Muscle layer of colon (tissue), 2 donors: ENCODE data around the gene CD300LF.

Experiments used
- H3K27ac ChIP-seq: one replicate; pipeline ENCODE4 v1.7.0; 2013; ENCODE audit warnings: low read depth, mild to moderate bottlenecking, low read length, moderate library complexity
- H3K27me3 ChIP-seq, 2 donors: one replicate each; pipeline ENCODE4 v1.7.0; 2013; ENCODE audit warnings: low read length in 2 of 2, mild to moderate bottlenecking in 2 of 2; ENCODE audit not compliant: insufficient read depth in 2 of 2, control insufficient read depth in 1 of 2
- H3K36me3 ChIP-seq: one replicate; pipeline ENCODE4 v1.7.0; 2013; ENCODE audit warnings: mild to moderate bottlenecking, low read length; ENCODE audit not compliant: insufficient read depth
- H3K4me1 ChIP-seq: one replicate; pipeline ENCODE4 v1.7.0; 2013; ENCODE audit warnings: mild to moderate bottlenecking, low read length; ENCODE audit not compliant: insufficient read depth
- H3K4me3 ChIP-seq, 2 donors: one replicate each; pipeline ENCODE4 v1.7.0; 2013; ENCODE audit warnings: low read length in 2 of 2, low read depth in 1 of 2, mild to moderate bottlenecking in 1 of 2, moderate library complexity in 1 of 2
- H3K9ac ChIP-seq: one replicate; pipeline ENCODE4 v1.7.0; 2013; ENCODE audit warnings: low read length
- H3K9me3 ChIP-seq: one replicate; pipeline ENCODE4 v1.7.0; 2013; ENCODE audit warnings: mild to moderate bottlenecking, low read length
- donor health status: abdominal sarcoma.
- donor health status: Adenocarcinoma of cecum.

CD300LF gene

GRCh38 chr17:74680213-74680612, 32.5 kb downstream of the CD300LF start:
- H3K27me3 ChIP-seq: no peaks in the 10 kb centered on the region
- H3K4me1 ChIP-seq: no peaks in the 10 kb centered on the region
- H3K36me3 ChIP-seq: no peaks in the 10 kb centered on the region
- no peak overlapping the region for H3K9ac ChIP-seq
- H3K9me3 ChIP-seq: no peaks in the 10 kb centered on the region
- no peak overlapping the region for H3K27ac ChIP-seq
- H3K4me3 ChIP-seq: no peak overlapping the region

GRCh38 chr17:74679374-74679773, 33.3 kb downstream of the CD300LF start:
- Histone ChIP-seq H3K4me1 (no peaks in the 10 kb centered on the region), H3K36me3 (no peaks in the 10 kb centered on the region), H3K27me3 (no peaks in the 10 kb centered on the region), H3K9ac (no peak overlapping the region), H3K27ac (no peak overlapping the region), H3K9me3 (no peaks in the 10 kb centered on the region), H3K4me3 (no peak overlapping the region)

- H3K4me1 ChIP-seq: no peaks in the 10 kb centered on the region
- no peak overlapping the region for H3K27ac ChIP-seq
- no peaks in the 10 kb centered on the region for H3K9me3 ChIP-seq
- no peaks in the 10 kb centered on the region for H3K36me3 ChIP-seq
- no peak overlapping the region for H3K9ac ChIP-seq
- no peaks in the 10 kb centered on the region for H3K27me3 ChIP-seq
- H3K4me3 ChIP-seq: no peak overlapping the region
Observed at GRCh38 chr17:74678541-74678940, 34.2 kb downstream of the CD300LF start.

- no peak overlapping the region for H3K4me3 ChIP-seq
- no peaks in the 10 kb centered on the region for H3K4me1 ChIP-seq
- H3K36me3 ChIP-seq: no peaks in the 10 kb centered on the region
- H3K27ac ChIP-seq: no peak overlapping the region
- no peak overlapping the region for H3K9ac ChIP-seq
- no peaks in the 10 kb centered on the region for H3K9me3 ChIP-seq
- no peaks in the 10 kb centered on the region for H3K27me3 ChIP-seq
Observed at GRCh38 chr17:74677558-74678466, 34.9 kb downstream of the CD300LF start.

GRCh38 chr17:74671031-74671771, 41.5 kb downstream of the CD300LF start:
- Histone ChIP-seq H3K9me3 (no peaks in the 10 kb centered on the region), H3K9ac (no peak overlapping the region), H3K4me3 (no peak overlapping the region), H3K4me1 (no peaks in the 10 kb centered on the region), H3K36me3 (no peaks in the 10 kb centered on the region), H3K27me3 (no peaks in the 10 kb centered on the region), H3K27ac (no peak overlapping the region)

- Histone ChIP-seq H3K9ac (no peak overlapping the region), H3K4me1 (no peaks in the 10 kb centered on the region), H3K4me3 (no peak overlapping the region), H3K27ac (no peak overlapping the region), H3K9me3 (no peaks in the 10 kb centered on the region), H3K36me3 (no peaks in the 10 kb centered on the region), H3K27me3 (no peaks in the 10 kb centered on the region)
Observed at GRCh38 chr17:74670329-74670728, 42.4 kb downstream of the CD300LF start.

GRCh38 chr17:74663561-74663960, 49.2 kb downstream of the CD300LF start:
- Histone ChIP-seq H3K4me3 (no peak overlapping the region), H3K9me3 (no peaks in the 10 kb centered on the region), H3K9ac (no peak overlapping the region), H3K27ac (no peak overlapping the region), H3K27me3 (no peaks in the 10 kb centered on the region), H3K4me1 (no peaks in the 10 kb centered on the region), H3K36me3 (no peaks in the 10 kb centered on the region)

GRCh38 chr17:74659889-74660288, 52.8 kb downstream of the CD300LF start:
- H3K9ac ChIP-seq: no peak overlapping the region
- no peaks in the 10 kb centered on the region for H3K27me3 ChIP-seq
- no peak overlapping the region for H3K4me3 ChIP-seq
- no peak overlapping the region for H3K27ac ChIP-seq
- no peaks in the 10 kb centered on the region for H3K36me3 ChIP-seq
- H3K4me1 ChIP-seq: no peaks in the 10 kb centered on the region
- H3K9me3 ChIP-seq: no peaks in the 10 kb centered on the region

- Histone ChIP-seq H3K4me3 (no peak overlapping the region), H3K27me3 (peaks cover 0 to 6% of the 10 kb centered on the region in 2 donors), H3K36me3 (no peaks in the 10 kb centered on the region), H3K9ac (no peak overlapping the region), H3K9me3 (no peaks in the 10 kb centered on the region), H3K4me1 (no peaks in the 10 kb centered on the region), H3K27ac (no peak overlapping the region)
Observed at GRCh38 chr17:74658620-74659019, 54.1 kb downstream of the CD300LF start.

GRCh38 chr17:74654742-74655141, 58.0 kb downstream of the CD300LF start:
- Histone ChIP-seq H3K27ac (no peak overlapping the region), H3K27me3 (peaks cover 4 to 6% of the 10 kb centered on the region in 2 donors), H3K9me3 (no peaks in the 10 kb centered on the region), H3K4me1 (no peaks in the 10 kb centered on the region), H3K4me3 (no peak overlapping the region), H3K9ac (no peak overlapping the region), H3K36me3 (no peaks in the 10 kb centered on the region)

- Histone ChIP-seq H3K36me3 (no peaks in the 10 kb centered on the region), H3K4me1 (peaks cover 4% of the 10 kb centered on the region), H3K9ac (no peak overlapping the region), H3K27me3 (peaks cover 4 to 6% of the 10 kb centered on the region in 2 donors), H3K27ac (no peak overlapping the region), H3K9me3 (no peaks in the 10 kb centered on the region), H3K4me3 (no peak overlapping the region)
Observed at GRCh38 chr17:74652020-74652419, 60.7 kb downstream of the CD300LF start.
